22Rv1 (cell line): ENCODE measurements around the gene LRRTM4.

Experiments
- CTCF ChIP-seq: fragments of 450-650 bp; IDR thresholded peaks from 2 replicates; pipeline ENCODE4 v1.5.1; 2017; ENCODE audit warnings: mild to moderate bottlenecking
- ZFX ChIP-seq: fragments of 450-650 bp; IDR thresholded peaks from 2 replicates; pipeline ENCODE4 v1.6.1; 2017; ENCODE audit warnings: antibody characterized with exemption, borderline replicate concordance

DNA sequence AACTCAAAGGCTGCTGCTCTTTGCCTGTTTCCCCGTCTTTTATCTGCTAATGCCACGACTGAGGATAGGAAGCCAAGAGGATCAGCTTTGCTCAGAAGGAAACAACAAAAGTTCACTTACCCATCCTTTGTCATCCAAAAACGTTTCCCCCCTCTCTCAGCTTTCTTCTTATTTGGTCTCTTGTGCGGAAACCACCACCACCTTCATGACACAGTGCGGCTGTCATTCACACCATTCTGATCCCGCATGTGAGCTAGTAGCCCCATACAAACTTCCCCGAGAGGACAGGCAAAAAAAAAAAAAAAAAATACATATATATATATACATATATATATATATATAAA lies 656 bp downstream of the LRRTM4 start:
- TF ChIP-seq CTCF (no peak), ZFX (no peak)
